NCI-H82 (cell line): ENCODE measurements around the gene ZNF469.
"Not testable (repeated sequence)": the region's sequence is repeated elsewhere in the genome, so short reads cannot be mapped to it uniquely, and the experiment has no call there.

Experiments used
- DNase-seq: peaks from one replicate; lab custom pipeline; 2025; lab: John Stamatoyannopoulos, UW

The ZNF469 gene

DNA sequence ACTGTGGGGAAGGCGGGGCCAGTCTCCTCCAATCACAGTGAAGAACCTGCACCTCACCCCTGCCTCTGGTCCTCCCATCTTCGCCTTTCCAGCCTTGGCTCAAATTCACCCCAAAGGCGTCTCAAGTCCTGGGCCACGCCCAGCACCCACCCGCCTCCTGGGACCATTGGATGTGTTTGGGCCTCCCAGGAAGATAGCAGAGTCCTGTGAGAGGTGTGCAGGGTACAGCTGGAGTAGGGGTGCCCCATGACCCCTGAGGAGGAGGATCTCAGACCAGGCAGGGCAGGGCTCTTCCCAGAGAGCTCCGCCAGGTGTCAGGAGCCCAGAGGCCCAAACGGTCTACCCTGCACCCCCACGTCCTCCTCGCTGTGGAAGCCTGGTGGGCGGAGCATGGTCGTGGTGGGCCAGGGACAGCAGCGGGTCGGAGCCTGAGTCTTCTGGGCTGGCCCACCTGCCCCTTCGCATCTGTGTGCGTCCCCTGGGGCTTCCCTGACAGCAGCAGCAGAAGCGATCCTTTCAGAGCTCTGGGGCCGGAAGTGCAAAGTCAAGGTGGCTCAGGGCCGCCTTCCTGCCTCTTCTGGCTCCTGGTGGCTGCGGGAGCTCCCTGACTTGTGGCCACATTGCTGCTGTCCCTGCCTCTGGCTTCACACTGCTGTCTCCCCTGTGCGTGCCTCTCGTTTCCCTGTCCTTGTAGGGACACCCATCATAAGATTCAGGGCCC, 34.9 kb upstream of the ZNF469 start:
- DNase-seq, result no peak

DNA sequence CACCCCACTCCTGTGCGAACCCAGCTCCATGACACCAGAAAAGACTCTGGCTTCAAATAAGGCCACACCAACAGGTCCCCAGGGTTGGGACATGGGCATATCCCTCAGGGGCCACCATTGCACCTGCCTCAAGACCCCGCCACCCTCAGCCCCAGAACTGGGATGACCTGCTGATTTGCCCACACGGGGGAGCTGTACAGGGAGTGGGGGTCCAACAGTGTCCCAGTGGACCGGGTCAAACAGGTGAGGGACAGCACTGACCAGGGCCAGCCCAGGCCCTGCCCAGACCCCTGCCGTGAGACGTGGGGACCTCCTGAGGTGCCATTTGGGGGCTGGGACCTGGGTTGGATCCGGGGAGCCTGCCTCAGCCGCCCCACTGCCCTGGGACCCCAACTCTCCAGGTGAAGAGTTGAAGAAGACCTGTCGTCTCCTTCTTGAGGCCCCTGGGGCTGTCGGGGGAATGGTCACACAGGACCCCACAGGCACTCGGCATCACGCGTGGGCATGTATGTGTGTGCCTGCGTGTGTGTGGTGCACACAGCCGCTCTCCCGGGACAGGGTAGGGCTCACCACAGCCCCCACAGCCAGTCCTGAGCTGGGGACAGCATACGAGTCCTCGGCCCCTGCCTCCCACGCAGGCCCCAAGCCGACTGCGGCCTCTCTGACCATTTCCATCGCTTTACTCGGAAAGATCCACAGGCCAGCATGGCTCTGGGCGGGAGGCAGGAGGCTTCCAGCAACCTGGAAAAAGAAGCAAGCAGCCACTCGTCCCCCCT, 34.2 kb upstream of the ZNF469 start:
- no peak for DNase-seq

DNA sequence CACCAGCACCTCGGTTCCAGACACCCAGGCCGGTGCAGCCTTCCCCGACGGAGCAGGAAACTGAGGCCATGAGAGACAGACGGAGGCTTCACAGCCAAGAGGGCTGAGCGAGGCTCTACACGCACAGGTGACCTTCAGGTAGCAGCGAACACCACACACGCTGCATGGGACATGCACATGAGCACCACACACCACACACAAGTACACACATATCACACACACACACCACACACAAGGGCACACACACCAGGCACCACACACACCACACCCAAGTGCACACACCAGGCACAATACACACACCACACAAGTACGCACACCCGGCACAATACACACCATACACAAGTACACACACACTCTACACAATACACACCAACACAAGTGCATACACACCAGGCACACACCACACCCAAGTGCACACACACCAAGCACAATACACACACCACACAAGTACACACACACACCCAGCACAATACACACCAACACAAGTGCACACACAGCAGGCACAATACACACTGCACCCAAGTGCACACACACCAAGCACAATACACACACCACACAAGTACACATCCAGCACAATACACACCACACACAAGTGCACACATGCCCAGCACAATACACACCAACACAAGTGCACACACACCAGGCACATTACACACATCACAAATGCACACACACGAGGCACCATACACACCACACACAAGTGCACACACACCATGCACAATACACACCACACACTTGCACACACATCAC, 33.4 kb upstream of the ZNF469 start:
- DNase-seq, result no peak

DNA sequence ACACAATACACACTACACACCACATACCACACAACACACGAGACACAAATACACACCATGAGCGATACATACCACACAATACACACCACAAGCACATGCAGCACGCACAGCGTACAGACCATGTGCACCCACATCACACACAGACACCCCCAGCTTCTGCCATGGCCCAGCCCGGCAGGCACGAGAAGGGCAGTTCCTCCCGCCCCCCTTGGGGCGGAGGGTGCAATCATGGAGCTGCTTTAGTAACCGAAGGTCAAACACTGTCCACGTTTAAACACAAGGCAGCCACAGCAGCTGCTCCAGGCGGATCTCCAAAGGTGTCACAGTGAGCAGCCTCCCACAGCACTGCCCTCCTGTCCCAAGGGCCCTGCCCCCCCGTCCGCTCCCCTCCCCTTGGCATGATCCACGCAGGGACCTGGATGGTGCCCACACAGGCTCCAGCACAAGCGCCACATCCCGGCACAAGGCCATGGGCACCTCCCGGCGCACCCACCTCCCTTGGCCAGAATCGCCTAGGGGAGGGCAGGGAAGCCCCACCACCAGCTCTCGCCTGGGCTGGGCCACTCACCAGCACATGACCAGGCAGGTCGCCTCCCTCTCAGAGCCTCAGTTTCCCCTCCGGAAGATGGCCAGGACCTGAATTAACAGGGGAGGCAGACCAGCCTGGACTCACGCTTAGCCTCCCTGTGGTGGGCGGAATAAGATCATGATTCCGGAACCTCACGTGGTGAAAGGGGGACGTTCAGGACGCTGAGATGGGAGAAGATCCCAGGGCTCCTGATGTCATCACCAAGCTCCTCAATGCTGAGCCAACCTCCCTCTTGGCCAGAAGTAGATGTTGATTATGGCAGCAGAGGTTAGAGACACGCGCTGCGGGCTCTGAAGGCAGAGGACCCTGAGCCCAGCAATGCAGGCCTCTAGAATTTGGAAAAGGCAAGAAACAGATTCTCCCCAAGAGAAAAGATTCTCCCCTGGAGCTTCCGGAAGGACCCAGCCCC, 32.6 kb upstream of the ZNF469 start:
- no peak for DNase-seq

DNA sequence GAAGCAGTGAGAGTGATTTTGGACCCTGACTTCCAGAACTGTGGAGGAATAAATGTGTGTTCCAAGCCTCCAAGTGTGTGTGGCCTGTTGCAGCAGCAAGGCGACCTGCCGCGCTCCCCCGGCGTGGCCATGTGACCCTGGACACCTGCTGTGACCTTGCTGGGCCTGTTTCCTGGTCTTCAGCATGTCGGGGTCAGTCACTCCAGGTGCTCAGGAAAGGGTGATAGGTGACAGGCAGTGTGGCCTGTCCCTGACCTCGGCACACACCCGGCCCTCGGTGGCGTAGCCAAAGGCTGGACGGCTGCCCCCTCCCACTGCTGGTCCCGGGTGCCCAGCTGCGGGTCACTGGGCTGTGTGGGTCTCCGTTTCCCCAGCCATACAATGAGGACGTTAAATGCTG, 31.8 kb upstream of the ZNF469 start:
- no peak for DNase-seq

DNA sequence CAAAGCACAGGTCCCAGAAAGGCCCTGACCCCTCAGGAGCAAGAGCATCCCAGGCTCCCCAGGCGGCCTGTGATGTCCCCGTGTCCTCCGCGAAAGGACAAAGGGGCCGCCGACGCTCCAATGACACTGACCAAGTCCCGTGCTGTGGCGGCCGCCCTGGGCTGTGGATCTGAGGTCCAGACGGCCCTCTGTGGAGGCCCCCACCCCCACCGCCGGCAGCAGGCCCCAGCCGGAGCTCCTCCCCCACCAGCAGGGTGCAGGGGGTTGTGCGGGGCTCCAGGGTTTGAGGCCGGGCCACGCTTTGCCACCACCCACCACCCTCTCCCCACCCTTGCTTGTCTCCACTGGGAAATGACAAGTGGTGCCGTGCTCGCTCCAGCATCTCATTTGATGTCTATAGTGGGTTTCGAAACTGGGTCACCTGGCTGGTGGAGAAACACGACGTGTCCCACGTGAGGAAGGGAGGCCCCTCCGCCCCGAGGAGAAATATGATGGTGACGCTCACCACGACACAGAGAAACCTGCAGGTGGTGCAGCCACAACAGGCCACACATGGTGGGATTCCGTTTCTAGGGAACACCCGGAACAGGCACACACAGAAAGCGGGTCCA, 31.2 kb upstream of the ZNF469 start:
- no peak for DNase-seq

DNA sequence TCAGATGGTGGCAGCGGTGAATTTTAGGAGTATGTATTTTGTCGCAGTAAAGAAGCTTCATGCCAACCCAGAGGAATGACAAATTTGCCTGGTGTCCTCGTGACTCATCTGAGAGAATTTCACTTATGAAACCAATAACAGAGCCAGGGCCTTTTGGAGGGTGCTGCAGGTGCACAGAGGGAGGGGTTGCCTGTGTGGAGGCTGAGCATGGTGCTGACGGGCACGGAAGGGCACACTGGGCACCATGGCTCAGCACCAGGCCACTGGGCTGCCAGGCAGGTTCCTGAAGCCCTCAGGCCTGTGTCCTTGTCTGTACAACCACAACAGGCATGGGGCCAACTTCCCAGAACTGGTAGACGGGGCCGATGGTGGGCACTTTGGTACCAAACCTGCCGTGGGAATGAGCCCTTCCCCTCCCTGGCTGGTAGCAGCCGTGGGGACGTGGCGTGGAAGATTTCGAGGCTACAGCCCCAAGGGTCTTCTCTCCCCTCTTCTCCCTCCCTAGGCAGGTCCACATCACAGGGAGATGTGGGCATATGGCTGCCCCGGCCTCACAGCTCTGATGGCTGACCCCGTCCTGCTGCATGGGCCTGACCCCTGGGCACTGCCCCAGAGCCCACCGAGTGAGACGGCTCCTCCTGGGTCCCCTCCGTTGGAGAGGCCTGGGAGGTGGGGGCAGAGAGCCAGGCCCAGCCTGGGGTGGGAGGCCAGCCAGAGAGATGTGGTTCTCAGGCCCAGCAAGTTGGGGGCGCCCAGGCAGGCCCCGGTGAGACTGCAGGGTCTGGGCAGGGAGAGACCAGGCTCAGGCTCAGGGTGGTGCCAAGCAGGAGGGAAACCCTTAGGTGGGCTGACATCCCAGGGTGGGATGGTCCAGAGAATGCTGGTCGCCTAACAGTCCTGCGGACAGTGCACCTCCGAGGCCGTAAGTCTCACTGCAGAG, 30.2 kb upstream of the ZNF469 start:
- DNase-seq, result no peak

DNA sequence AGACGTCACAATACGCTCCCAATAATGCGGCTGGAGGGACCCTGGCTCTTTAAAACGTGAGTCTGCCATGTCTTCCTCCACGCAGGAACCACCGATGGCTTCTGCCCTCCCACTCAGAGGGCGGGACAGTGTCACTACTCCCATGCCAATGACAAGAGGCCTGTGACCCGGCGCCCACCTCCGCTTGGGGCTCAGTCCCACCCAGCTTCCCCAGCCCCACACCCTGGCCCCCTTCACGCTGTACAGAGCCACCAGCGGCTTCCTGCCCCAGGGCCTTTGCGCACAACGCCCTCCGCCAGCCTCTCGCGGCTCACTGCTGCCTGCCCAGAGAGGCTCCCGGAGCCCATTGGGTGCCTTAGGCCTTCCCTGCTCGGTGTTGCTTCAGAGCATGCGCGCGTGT, 29.5 kb upstream of the ZNF469 start:
- DNase-seq, result no peak

DNA sequence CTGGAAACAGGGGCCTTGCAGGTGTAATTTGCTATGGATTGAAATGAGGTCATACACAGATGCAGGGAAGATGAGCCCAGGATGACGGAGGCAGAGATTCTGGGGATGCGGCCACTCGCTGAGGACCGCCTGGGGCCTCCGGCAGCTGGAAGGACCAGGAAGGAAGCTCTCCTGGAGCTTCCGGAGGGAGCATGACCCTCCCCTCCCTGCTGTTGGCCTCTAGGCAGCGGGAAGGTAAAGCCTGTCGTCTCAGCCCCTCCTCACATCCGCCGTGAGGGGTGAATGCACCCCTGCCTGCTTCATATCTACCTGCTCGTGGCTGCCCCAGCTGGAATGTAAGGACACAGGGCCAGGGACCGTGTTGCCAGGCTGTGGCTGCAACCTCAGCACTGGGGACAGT, 29.1 kb upstream of the ZNF469 start:
- DNase-seq, result no peak

DNA sequence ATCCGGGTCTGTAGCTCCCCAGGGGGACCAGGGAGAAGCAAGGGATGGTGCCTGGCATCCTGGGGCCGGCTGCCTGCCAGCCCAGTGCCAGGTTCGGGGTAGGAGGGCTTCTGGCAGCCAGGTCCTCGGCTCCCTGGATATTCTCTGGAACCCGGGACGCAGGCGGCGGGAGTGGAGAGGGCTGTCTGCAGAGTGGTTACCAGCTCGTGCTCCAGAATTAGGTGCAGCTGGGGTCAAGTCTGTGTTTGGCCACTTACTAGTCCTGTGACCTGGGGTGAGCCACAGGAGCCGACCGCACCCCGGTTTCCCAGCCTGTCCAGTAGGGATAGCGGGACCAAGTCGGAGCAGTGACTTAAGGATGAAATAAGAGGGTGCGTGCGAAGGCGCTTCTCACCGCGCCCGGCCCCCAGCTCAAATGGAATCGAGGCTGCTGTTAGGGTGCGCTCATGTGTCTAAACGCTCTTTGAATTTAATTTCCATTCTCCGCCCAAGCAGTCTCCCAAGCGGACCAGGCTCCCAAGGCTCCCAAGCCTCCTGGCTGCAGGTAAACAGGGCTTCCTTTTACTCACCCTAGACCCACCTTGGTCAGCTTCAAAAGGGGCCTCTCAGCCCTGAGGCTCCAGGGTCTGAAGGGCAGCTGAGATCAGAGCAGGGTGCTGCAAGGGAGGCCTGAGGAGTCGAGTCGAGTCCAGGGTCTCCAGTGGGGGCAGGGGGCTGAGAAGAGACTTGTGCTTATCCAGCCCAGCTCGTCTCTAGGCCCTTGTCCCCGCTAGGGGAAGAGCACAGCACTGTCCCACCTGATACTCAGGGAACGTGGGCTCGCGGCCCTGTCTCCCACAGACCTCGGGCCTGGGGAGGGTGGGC, 28.3 kb upstream of the ZNF469 start:
- DNase-seq, result no peak

DNA sequence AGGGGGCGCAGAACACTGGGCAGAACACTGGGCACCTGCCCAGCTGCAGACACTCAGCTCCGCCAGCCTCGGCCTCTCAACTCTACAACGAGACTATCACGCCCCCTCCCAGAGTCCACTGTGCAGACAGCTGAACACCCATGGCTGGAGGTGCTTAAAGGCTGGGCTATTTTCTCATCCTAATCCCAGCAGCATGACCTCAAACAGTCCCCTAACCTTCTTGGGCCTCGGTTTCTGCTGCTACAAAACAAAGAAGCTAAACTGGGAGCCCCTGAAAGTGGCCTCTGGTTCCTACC, 27.7 kb upstream of the ZNF469 start:
- DNase-seq, result no peak

DNA sequence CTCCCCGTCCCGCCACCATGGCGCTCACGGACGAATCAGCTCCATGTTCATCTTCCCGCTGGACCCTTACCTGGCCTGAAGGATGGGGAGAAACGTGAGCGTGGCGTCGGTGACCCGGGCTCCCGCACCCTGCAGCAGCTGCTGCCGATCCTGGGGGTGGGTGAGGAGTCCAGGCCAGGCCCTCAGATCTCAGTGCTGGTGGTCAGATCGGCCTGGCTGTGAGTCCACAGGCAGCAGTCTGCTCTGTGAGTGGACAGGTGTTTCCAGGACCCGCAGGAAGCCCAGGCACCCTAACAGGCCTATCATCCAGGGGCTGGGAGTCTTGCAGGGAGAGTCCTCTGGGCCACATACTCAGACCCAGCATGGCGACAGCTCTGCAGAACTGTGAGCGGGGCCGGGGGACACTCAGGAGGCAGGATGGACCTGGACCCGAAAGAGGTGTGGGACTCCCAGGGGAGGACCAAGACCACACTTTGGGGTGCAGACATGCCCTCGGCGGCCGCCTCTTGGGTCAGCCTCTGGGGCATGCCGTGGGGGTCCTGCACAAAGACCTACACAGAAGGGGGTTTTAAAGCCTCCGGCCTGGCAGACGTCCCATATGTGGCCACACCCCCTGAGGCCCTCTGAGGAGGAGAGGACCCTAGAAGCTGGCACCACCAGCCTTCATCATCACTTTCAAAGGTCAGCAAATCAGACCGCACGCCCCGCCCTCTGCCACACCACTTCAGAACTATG, 27.2 kb upstream of the ZNF469 start:
- no peak for DNase-seq

DNA sequence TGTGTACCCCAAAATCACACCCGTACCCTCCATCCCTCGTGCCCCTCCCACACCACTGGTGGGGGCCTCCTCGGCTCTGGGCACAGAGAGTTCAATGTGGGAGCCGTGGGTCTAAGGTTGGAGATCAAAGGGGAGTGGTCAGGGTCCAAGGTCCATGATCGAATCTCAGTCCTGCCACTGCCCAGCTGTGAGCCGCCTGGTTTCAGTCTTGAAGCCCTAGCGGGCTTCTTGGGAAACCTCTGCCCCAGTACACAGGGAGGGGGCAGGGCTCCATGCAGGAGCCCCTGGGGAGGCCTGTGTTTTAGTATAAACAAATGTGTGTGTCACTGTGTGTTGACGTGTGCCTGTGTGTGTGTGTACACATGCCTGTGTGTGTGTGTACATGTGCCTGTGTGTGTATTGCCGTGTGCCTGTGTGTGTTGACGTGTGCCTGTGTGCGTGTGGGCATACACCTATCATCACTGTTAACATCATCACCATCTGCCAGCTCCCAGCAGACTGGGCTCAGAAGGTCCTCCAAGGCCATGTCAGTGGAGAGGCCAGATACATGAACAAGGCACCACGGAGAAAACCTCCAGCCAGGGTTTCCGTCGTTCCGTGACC, 26.5 kb upstream of the ZNF469 start:
- no peak for DNase-seq

DNA sequence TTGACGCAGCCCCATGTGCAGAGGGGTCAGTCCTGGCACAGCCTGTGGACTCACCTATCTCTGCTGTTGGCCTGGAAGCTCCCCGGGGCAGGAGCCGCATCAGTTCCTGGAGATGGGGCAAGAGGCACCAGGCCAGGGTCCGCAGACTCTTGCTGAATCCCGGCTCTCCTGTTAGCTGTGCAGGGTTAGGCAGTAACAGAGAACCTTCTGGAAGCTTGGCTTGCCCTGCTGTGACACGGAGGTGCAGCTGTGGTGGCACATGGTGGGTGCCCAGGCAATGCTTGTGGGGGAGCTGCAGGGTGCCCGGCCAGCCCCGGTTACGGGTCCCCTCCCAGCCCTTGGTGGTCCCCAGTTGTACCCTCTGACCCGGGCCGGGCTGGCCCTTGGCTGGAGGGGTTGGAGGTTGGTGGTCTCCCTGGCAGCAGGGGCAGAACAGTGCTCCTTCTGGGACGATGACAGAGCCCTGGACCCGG, 26.0 kb upstream of the ZNF469 start:
- no peak for DNase-seq

DNA sequence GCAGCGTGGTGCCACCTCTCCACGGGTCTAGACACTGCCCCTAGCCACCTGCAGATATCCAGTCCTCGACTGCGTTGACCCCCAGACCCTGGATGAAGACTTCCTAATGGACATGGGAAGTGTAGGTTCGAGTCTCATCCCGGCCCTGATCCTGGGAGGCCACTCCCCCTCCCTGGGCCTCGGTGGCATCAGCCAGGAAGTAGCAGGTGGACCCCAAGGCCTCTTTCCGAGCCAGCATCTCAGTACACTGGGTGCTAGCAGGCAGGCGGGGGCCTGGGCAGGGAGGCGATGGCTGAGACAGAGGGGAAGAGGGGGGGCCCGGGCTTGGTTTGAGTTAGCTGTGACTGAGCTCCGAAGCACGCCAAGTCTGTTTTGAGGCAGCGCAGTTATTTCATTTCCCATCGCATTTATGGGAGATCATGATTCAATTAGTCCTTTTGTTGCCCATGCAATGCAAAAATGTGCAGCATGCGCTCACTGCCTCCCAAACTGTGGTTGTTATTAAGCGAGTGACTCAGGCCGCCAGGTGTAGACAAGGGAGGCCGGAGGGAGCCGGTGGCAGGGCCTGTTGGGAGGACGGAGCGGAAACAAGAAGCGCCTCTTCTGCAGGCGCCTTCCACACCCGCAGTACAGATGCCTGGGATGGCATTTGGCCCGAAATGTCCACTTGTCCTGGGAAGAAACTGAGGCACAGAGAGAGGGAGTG, 25.3 kb upstream of the ZNF469 start:
- no peak for DNase-seq

DNA sequence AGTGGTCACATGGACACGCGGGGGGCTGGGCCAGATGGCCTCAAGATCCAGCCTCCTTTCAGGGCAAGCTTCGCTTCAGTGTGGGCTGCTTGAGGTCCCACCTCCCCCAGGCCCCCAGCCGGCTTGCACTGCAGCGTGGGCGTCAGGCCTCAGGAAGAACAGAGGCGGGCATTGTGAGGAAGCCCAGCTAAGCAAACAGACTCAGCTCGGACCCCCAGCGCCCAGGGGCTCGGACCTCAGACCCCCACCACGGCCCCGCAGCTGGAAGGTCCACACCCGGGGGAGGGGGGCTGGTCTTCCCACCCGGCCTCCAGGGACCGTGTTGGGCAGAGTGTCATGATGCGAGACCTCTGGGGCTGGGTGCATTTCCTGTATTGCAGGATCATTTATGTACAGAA, 24.7 kb upstream of the ZNF469 start:
- no peak for DNase-seq

DNA sequence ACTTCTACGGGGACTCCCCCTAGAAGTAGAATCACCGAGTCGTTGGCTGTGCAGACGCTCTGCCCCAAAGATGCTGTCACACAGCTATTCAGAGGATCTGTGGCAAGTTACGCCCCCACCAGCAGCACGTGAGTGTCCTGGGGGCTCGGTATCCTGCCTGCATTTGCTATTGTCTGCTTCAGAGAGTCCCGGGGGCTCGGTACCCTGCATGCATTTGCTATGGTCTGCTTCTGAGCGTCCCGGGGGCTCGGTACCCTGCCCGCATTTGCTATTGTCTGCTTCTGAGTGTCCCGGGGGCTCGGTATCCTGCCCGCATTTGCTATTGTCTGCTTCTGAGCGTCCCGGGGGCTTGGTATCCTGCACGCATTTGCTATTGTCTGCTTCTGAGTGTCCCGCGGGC, 23.8 kb upstream of the ZNF469 start:
- no peak for DNase-seq

DNA sequence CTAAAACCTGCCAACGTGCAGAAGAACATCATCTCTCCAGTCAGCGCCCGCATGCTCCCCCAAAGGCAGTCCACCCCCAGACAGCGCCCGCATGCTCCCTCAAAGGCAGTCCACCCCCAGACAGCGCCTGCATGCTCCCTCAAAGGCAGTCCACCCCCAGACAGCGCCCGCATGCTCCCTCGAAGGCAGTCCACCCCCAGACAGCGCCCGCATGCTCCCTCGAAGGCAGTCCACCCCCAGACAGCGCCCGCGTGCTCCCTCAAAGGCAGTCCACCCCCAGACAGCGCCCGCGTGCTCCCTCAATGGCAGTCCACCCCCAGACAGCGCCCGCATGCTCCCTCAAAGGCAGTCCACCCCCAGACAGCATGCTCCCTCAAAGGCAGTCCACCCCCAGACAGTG, 22.4 kb upstream of the ZNF469 start:
- not testable (repeated sequence) for DNase-seq
